HG02759 (cell line): ENCODE data around the gene IL2RA.

Experiments used
- ATAC-seq: cut with Tn5 transposase; IDR thresholded peaks from one replicate; pipeline ENCODE4 v1.9.1; 2021; ENCODE audit warnings: mild to moderate bottlenecking, moderate library complexity; ENCODE audit not compliant: unreplicated experiment

Gene IL2RA

DNA sequence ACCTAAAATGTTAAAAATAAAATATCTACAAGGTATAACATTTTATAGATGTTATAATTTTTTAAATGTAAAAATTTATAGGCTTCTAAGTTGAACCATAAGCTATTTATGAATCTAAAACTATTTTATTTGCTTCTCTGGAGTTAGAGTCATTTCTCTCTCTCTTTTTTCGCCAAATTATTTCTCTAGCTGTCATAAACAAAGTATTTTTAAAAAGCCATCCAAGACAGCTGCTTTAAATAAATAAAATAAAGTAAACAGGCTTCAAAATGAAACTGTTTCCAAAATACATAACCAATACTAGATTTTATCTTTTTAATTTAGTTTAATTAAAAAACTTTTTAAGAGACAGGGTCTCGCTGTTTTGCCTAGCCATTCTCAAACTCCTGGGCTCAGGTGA, 72.4 kb downstream of the IL2RA start:
- no peak for ATAC-seq

DNA sequence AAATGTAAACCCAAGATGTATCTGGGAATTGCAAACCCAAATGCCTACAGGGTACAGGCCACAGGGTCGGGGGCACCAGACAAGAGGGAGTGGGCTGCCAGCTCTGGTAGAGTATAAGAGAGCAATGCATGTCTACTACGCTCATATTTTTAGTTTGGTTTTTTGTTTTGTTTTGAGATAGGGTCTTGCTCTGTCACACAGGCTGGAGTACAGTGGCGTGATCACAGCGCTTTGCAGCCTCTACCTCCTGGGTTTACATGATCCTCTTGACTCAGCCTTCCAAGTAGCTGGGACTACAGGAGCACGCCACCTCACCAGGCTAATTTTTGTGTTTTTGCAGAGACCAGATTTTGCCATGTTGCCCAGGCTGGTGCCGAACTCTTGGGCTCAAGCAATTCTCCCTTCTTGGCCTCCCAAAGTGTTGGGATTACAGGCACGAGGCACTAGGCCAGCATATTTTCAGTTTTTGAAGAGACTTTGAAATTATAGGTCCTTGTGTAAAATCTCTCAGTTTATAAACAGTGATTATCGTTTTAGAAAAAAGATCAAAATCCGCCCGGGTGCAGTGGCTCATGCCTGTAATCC, 73.7 kb downstream of the IL2RA start:
- no peak for ATAC-seq

DNA sequence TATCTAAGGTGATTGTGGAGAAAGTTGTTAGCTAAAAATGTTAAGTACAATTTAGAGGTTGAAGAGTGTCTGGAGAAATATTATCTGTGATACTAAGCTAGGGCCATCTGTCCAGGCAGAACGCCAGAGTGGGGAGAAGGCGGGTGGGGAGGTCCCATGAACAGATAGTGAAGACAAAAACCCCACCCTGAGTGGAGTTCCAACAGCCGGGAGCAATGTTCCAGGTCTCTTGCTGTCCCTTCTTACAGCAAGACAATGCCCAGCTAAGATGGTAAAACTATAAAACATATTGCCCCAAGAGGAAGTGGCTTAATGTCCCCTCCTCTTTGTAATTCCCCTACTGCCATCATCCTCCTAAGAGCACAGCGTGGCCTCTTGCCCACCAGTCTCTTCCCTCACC, 74.4 kb downstream of the IL2RA start:
- ATAC-seq = no peak

- no peak for ATAC-seq
These were observed 77.1 kb downstream of the IL2RA start for GRCh38 chr10:5985029-5985428.

GRCh38 chr10:5983774-5984173, 78.4 kb downstream of the IL2RA start:
- ATAC-seq = no peak

GRCh38 chr10:5981529-5981928, 80.6 kb downstream of the IL2RA start:
- no peak for ATAC-seq

DNA sequence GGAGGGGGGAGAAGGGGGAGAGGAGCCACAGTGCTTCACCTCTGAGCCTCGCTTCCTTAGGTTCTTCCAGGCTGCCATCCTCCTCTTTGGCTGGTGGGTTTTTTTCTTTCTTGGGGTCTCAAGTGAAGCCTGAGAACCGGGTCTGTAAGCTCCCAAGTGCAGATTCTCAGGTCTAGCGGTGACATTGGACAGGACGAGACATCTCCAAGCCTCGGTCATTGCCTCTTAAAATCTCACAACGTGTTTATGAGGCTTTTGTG, 84.0 kb downstream of the IL2RA start:
- ATAC-seq = no peak

DNA sequence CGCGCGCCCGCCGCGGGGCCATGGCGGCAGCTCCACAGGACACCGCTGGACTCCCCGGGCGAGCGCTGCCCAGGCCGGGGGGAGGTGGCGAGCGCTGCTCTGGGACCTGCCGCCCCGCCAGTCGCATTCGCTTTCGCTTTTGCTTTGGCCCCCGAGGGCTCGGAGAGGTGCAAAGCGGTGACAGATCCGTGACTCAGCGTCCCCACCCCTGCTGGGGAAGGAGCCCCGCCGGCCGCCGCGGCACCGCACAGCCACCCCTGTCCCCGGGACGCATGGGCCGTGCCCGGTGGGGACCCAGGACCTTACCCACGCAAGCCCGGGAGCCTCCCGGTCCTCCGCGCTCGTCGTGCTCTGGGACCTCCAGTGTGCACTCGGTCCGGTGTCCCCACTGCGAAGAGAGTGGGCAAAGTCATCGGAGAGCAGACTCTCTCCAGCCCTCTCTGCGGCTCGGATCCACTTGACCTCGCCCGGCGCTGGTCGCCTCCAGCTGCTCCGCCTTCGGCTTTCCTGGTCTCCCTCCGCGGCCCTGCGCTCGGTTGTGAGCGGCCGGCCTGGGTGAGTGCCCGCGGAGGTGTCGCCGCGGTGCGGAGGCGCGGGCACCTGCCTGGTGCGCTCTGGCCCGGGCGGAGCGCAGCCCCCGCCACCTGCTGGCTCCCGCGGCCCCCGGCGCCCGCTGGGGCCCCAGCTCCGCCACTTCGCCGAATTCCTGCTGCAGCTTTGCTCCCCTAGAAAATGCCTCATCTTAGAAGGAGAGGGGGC, 84.5 kb downstream of the IL2RA start, which contains the start of gene IL15RA:
TSS of gene IL15RA (minus strand) at position 73 of the 759 bp plus-strand sequence. CDS start at position 22, 51 bp downstream.
- ATAC-seq = peak; percentile 72

- peak; percentile 25 for ATAC-seq
These were observed 85.4 kb downstream of the IL2RA start for GRCh38 chr10:5976512-5977470.

- peak; percentile 66 for ATAC-seq
These were observed 86.3 kb downstream of the IL2RA start for GRCh38 chr10:5975641-5976473.

DNA sequence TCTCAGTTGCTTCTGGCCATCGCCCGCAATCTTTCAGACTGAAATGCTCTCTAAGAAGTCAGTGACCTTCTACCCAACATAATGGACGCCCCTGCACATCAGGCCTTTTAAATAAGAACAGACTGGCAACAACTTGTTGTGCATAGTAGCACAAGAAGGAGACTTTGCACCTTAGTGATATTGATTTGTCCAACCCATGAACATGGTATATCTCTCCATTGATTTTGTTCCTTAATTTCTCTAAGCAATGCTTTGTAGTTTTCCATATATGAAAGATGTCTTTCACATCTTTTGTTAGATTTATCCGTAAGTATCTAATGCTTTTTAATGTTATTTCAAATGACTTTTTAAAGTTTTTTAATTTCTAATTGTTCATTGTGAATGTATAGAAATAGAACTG, 89.1 kb downstream of the IL2RA start:
- no peak for ATAC-seq

GRCh38 chr10:5971886-5972285, 90.3 kb downstream of the IL2RA start:
- ATAC-seq = no peak

- no peak for ATAC-seq
These were observed 90.8 kb downstream of the IL2RA start for GRCh38 chr10:5971315-5971832.

GRCh38 chr10:5970527-5970926, 91.6 kb downstream of the IL2RA start:
- no peak for ATAC-seq

DNA sequence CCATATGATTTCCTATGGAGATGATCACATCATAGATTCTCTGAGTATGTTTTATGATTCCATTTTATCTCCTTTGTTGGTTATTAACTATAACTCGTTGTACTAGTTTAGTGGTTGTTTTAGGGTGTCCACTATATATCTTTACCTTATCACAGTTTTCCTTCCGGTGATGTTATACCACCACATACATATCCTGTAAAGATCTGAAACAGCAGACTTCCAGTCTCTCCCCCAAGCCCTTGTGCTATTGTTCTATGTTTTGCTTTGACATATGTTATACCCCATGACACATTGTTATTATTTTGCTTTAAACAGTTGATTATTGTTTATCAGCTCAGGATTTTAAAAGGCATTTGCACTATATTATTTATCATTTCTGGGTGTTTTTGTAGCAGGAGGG, 92.1 kb downstream of the IL2RA start:
- ATAC-seq = no peak

DNA sequence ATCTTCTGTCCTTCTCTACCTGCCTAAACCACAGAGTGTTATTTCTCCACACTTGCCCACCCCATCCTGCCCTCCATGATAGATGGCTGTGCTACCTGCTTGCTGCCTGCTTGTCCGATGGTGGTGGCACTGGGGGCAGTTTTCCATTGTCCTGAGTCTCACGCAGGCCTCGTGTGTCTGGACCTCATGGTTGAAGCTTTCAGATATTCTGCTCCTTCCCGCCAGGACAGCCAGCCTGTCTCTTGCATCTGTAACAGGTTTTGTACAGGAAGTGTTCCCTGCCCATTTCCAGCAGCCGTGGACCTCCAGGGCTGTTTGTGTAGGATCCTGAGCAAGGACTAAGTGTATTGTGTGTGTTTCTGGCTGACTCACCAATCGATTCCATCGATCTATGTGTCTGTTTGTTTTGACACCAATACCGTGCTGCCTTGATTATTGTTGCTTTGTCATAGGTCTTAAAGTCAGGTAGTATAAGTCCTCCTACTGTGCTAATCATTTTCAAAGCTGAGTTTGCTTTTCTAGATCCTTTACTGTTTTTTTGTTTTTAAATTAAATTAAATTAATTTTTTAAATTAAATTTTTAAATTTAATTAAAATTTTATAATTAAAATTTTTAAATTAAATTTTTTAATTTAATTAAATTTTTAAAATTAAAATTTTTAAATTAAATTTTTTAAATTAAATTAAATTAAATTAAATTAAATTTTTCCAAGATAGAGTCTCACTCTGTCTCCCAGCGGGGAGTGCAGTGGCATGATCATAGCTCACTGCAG, 93.3 kb downstream of the IL2RA start:
- no peak for ATAC-seq

DNA sequence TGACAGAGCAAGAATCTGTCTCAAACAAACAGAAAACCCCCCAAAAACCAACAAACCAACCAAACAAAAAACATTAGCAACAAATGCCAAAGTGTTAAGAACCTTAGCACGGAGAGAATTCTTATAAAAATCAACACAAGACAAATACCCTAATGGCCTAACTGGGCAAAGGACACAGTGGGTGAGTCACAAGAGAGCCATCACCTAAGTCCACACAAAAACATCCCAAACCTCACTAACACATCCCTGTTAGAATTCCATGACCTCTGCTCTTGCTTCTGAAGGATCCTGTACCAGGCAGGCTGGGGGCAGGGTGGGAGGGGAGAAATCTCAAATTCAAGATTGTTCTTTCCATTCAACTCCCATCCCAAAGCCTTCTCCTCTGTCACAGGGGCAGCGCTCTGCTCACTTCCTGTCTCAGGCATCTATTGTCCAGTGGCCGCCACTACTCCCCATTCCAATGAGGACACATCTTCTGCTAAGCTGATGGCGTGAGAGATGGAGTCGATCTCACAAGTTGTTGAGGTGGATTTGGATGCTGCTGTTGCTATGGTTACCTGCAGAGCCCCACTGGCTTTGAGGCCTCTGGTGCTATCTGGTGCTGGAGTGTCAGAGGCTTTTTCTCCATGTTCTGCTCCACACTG, 94.0 kb downstream of the IL2RA start:
- ATAC-seq = no peak

- no peak for ATAC-seq
These were observed 96.9 kb downstream of the IL2RA start for GRCh38 chr10:5965266-5965665.

GRCh38 chr10:5964736-5965135, 97.4 kb downstream of the IL2RA start:
- ATAC-seq = no peak
